ENCODE results near the gene ADAT3.
A peak's percentile ranks its signal among the peaks of the same experiment; 100 is the strongest.
"Not testable (repeated sequence)": the region's sequence is repeated elsewhere in the genome, so short reads cannot be mapped to it uniquely, and the experiment has no call there.

Gene ADAT3

DNA sequence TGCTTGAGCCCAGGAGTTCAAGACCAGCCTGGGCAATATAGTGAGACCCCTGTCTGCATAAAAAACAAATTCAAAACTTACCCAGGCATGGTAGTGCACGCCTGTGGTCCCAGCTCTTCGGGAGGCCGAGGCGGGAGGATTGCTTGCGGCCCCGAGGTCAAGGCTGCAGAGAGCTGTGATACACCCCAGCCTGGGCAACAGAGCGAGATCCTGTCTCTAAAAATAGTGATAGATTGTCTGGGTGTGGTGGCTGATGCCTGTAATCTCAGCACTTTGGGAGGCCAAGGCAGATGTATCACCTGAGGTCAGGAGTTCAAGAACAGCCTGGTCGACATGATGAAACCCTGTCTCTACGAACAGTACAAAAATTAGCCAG lies 37.9 kb upstream of the ADAT3 start:
- DNase-seq = no peak

DNA sequence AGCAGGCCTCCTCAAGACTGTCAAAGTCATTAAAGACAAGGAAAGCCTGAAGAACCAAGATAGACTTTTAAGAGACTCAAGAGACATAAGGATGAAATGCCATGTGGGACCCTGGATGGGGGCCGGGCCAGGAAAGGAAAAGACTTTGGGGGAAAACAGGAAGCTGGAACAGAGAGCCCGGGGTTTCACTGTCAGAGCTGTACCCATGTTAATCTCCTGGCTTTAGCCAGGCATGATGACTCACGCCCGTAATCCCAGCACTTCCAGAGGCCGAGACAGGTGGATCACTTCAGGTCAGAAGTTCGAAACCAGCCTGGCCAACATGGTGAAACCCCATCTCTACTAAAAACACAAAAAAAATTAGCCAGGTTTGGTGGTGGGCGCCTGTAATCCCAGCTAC lies 36.2 kb upstream of the ADAT3 start:
- DNase-seq = no peak

DNA sequence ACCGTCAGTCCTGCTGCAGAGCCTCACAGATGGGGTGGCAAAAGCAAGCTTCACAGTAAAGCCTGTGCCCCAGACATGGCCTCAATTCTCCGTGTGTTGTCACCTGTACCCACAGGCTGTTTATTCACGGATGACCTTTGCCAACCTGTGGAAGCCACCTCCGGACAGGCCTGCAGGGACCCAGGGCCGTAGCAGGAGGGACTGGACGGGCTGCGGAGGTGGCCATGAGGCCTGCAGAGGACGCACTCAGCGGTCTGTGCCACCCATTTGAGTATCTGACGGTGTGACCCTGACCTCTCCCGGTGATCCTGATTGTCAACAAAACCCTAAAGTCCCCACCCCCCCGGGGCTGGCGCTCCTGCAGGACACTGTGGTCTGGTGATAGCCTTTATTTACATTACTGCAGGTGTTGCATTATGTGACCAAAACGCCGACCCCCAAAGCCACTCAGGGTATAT lies 34.0 kb upstream of the ADAT3 start:
- no peak for DNase-seq

GRCh38 chr19:1871630-1872029 lies 33.6 kb upstream of the ADAT3 start:
- no peak for DNase-seq

GRCh38 chr19:1872807-1873523 lies 32.2 kb upstream of the ADAT3 start:
- no peak for DNase-seq

DNA sequence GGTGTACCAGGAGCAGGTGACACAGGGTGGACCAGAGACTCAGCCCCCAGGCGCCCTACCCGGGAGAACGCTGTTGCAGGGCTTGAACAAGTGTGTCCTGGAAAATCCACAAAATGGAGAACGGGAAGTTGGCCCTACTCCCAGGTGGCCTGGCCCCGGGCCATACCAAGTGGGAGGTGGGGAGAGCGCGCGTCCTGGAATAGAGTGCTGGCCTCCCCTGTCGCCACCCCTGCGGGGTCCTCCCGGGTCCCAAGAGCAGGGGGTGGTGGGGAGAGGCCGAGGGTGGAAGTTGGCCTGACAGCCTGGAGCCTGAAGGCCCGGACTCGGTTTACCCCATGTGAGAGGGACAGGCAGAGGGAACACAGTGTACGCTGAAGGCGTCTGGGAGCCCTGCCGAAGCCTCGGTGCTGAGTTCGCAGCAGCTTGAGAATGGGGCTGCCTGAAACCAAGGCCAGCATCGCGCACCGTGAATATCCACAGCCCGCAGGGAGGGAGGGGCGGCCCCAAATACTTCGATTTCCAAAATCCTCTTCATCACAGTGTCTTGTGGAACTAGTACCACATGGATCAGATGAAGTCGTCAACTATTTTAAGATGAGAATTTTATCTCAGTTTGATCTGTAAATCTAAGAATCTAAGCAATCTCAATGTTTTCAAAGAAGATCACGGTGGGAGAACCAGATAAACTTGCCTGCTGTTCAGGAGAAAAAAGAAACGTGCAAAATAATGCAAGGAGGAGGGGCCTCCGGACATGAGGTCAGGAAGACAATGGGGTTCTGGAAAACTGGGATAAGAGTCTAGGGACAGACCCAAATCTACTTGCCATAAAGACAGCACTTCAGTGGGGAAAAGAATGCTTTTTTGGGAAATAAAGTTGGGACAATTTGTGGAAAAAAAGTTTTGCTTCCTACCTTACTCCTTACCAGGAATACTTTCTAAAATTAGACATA lies 31.4 kb upstream of the ADAT3 start:
- no peak for DNase-seq

- DNase-seq = no peak
Measured at GRCh38 chr19:1874554-1875185, 30.5 kb upstream of the ADAT3 start.

DNA sequence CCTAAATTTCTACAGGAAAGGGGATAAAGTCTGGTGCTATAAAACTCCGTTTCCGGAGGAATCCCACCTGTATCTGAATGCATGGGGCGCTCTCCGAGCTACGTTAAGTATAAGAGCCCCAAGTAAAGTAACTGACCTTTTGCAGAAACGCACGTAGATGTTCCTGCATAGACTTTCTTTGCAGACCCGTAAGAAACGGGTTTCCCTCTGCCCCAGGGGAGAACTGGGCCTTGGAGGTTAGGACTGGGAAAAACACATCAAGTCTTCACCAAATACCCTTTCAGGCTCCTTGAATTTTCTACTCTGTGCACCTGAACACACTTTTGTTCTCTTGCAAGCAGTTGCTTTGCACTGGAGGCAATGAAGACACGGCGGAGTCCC lies 29.9 kb upstream of the ADAT3 start:
- DNase-seq = not testable (repeated sequence)

- peak; percentile 91 for DNase-seq
Measured at GRCh38 chr19:1875646-1876495, 29.3 kb upstream of the ADAT3 start.

DNA sequence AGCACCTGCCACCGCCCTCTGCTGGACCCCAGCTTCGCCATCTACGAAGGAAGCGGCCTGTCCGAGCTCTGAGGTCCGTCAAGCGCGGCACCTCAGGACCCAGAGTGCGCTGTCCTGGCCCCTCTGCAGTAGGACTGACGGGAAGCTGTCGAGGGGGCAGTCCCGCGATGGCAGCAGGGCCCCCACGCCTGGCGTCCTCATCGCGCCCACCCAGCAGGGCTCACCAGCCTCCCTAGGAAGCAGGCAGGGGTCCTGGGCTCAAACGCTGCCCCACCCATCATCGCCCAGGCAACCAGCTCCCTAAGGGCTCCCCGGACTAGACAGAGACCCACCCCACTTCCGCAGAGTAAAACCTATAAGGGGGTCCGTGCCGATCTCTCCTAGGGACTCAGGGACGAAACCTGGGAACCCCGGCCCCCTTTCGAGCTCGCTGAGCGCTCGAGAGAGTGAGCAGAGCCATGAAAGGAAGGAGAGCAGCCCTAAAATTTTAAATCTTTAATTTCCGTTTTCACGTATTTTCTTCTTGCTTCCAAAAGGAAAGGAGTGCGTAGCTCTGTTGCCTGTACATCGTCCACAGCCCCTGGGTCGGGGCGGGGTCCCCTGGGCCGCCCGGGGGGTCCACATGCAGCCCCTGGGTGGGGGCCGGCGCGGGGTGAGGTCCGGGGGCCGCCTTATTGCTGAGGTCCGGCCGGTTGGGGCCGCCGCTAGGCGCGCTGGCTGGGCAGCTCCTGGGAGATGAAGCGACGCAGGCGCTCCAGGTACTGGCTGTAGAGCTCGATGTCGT lies 28.5 kb upstream of the ADAT3 start:
- DNase-seq = not testable (repeated sequence)

GRCh38 chr19:1877280-1877660 lies 27.9 kb upstream of the ADAT3 start:
- DNase-seq = not testable (repeated sequence)

DNA sequence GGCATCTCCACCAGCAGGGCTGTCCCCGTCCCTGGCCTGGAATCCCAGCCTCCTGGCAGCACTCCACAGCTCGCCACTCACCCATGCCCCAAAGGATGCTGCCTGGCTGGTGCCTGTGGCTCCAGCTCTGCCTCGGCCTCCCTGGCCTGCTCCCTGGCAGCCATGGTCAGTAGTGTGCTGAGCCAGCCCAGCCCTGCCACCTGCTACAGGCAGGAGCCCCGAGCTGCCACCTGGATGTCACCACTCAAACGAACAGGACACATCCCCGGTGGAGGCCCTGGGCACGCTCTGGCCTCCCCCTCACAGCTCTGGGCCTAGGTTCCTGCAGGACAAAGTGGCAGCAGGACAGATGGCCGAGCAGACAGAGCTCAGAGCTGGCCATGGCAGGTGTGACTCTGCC lies 26.6 kb upstream of the ADAT3 start:
- not testable (repeated sequence) for DNase-seq

DNA sequence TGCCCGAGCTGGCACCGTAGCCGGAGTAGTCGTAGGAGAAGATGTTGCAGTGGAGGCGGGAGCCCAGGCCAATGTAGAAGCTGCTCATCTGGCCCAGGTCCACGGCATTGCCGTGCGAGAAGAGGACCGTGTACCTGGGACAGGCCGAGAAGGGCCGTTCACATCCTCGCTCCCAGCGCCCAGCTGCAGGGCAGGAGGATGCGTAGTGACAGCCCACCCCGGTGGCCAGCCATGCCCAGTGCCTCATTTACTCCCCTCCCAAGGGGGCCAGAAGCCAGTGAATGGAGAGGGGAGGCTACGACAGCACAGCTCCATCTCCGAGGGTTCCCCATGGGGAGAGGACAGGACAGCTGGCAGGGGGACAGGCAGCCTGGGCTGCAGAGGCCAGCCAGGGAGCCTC lies 25.2 kb upstream of the ADAT3 start:
- not testable (repeated sequence) for DNase-seq

DNA sequence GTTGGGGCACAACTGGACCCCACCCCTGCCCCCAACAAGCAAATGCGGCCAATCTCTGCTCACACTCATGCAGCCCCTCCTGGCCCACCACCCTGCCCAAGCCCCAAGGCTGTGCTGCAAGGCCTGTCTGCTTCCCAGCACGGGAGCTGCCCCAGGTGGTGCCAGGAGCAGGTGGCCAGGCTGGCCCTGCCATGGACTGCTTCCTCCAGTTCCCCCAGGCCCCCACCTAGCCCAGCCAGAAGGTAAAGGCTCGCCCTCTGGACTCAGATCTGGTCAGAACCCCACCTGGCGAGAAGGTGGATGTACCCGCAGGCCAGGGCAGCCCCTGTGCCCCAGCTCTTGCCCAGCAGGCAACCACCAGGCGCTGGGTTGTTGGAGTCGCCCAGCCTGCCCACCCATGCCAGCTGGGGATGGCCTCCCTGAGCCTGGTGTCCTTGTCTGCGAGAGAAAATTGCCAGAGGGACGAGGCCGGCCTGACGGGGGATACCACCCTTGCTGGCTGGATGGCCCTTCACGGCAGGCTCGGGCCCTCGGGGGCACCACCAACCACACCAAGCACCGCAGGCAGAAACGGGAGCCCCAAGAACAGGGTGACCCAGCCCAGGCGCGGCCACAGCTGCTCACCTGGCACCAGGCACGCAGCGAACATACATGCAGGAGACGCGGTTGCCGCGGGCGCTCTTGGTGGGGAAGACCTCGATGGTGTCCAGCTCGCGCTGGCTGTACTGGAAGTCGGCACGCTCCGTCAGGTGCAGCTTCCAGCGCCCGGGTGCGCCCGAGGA lies 24.4 kb upstream of the ADAT3 start:
- no peak for DNase-seq

DNA sequence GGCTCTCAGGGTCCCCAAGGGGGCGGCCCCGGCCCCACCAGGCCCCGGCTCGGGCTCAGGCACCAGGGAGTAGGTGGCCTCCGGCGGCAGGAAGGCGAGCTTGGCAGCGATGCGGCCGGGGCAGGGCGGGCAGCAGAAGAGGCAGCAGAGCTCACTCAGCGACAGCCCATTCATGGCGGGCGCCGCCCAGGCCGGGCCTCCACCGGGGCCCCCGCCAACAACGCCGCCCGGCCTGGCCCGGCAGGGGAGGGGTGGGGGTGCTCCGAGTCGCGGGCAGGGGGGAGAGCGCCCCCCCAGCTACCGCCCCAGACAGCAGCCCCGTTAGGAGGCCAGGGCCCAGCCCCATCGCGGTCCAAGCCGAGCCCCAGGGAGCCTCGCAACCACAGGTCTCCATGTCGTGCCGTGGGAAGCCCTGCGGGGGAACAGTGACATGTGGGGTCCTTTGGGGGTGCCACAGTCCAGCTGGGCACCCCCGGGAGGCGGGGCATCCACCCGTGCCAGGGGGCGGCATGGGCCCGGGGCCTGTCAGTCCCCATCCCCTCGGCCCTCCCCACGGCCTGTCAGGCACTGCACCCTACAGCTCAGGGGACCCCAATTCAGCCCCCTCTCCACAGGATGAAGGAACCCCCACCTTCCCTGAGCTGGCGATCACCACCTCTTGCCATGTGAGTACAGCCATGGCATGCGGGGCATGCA lies 23.7 kb upstream of the ADAT3 start:
- DNase-seq = not testable (repeated sequence)

GRCh38 chr19:1882089-1882785 lies 23.0 kb upstream of the ADAT3 start:
- DNase-seq = no peak

GRCh38 chr19:1882786-1883692 lies 22.2 kb upstream of the ADAT3 start:
- no peak for DNase-seq

DNA sequence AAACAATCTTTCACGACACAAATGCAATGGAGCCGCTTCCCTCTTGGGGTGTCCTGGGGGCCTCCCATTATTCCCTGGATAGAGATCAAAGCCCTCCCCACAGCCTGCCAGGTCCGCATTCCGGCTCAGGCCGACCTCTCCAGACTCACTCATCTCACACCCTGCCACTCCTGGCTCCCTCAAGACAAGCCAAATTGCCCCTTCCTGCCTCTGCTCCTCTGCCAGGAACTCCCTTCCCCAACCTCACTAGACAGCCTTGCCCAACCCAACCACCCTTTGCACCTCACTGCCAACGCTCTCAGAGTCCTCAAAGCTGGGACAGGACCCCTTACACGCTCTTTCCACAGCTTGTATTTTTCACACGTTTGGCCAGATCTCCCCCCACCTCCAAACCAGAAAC lies 21.4 kb upstream of the ADAT3 start:
- DNase-seq = no peak

- DNase-seq = no peak
Measured at GRCh38 chr19:1884291-1884718, 20.9 kb upstream of the ADAT3 start.

Measured in fibroblast of skin of right biceps (primary cell).